Thyroid gland (tissue), 4 donors: ENCODE data around the gene CDHR2. TPM values are rescaled to one million over a fixed set of nuclear protein-coding genes. Genes with fewer than 3 reads are reported as not detected.

ENCODE experiments used
- DNase-seq, 2 donors: peaks; one replicate each; pipeline ENCODE4 v3.0.0-alpha.2; 2019
- H3K27ac ChIP-seq, 3 donors: fragments of 200-600 bp; sonication (generic); 1 replicate in 2 of 3; 2 replicates in 1 of 3; pipeline ENCODE4 v1.5.1; 2016 to 2019; ENCODE audit warnings: mild to moderate bottlenecking in 1 of 3, moderate library complexity in 1 of 3
- H3K27me3 ChIP-seq: fragments of 200-600 bp; sonication (generic); one replicate; pipeline ENCODE4 v1.5.1; 2019
- H3K36me3 ChIP-seq, 2 donors: fragments of 200-600 bp; sonication (generic); one replicate each; pipeline ENCODE4 v1.5.1; 2016 to 2019
- H3K4me1 ChIP-seq, 2 donors: fragments of 200-600 bp; sonication (generic); one replicate each; pipeline ENCODE4 v1.5.1; 2017 to 2019
- H3K4me3 ChIP-seq, 3 donors: fragments of 200-600 bp; sonication (generic); replicated peaks in 1 of 3; 1 replicate in 2 of 3; 2 replicates in 1 of 3; pipeline ENCODE4 v1.5.1; 2016; ENCODE audit warnings: mild to moderate bottlenecking in 1 of 3
- H3K9me3 ChIP-seq: fragments of 200-600 bp; sonication (generic); one replicate; pipeline ENCODE4 v1.5.1; 2017
- POLR2A ChIP-seq, 2 donors: fragments of 450-650 bp; IDR thresholded peaks; one replicate each; pipeline ENCODE4 v1.6.1; 2017; ENCODE audit warnings: antibody characterized with exemption in 2 of 2, mild to moderate bottlenecking in 2 of 2, moderate library complexity in 1 of 2
- WGBS, 2 donors: methylation state at CpG; one replicate each; pipeline ENCODE4 v1.1.5; 2017; 5-methylcytosine and 5-hydroxymethylcytosine counted together
- intact Hi-C: fragments of 100-400 bp; cut with DNase I; formaldehyde crosslinking; loops from one replicate; pipeline ENCODE4 v1.15.1; 2023
- total RNA-seq, 4 donors: library from RNA; depleted of rRNA; stranded (reverse); fragments of >200 nt; gene quantifications; one replicate each; pipeline ENCODE4 v1.2.3, GENCODE V29; 2016
- TF ChIP-seq, protein P1 (sequence below), 6 experiments: fragments of 200-600 bp in 3 of 6; fragments of 450-650 bp in 3 of 6; sonication (generic) in 3 of 6; IDR thresholded peaks; one replicate each; pipeline ENCODE4 v1.5.1; 2016 to 2019; ENCODE audit warnings: antibody characterized with exemption in 6 of 6, mild to moderate bottlenecking in 2 of 6, inconsistent platforms in 1 of 6, moderate library complexity in 1 of 6

CDHR2 gene
- total RNA-seq, 4 donors from 2014 or later = 0.11 TPM; not detected in 3

DNA sequence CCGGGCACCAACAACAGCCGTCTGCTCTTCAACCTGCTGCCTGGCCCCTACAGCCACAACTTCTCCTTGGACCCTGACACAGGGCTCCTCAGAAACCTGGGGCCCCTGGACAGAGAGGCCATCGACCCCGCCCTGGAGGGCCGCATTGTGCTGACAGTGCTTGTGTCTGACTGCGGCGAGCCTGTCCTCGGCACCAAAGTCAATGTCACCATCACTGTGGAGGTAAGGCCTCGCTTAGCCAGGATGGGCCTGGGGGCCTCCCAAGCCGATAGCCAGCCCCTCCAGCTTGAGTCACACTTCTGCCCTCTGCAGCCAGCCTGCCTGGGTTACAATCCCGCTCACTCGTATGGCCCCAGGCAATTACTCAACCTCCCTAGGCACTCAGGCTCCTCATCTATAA, 32.2 kb downstream of the CDHR2 start:
- no peaks in the 10 kb centered on the region for H3K36me3 ChIP-seq
- H3K9me3 ChIP-seq = no peaks in the 10 kb centered on the region
- no peaks in the 10 kb centered on the region for H3K27me3 ChIP-seq
- 89 to 92% methylated on average over 11 to 12 of the region's 12 CpGs for WGBS, 2 donors
- TF ChIP-seq POLR2A (IDR thresholded peaks at IDR 0.05) = no peak
- TF ChIP-seq, protein P1, sequence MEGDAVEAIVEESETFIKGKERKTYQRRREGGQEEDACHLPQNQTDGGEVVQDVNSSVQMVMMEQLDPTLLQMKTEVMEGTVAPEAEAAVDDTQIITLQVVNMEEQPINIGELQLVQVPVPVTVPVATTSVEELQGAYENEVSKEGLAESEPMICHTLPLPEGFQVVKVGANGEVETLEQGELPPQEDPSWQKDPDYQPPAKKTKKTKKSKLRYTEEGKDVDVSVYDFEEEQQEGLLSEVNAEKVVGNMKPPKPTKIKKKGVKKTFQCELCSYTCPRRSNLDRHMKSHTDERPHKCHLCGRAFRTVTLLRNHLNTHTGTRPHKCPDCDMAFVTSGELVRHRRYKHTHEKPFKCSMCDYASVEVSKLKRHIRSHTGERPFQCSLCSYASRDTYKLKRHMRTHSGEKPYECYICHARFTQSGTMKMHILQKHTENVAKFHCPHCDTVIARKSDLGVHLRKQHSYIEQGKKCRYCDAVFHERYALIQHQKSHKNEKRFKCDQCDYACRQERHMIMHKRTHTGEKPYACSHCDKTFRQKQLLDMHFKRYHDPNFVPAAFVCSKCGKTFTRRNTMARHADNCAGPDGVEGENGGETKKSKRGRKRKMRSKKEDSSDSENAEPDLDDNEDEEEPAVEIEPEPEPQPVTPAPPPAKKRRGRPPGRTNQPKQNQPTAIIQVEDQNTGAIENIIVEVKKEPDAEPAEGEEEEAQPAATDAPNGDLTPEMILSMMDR (IDR thresholded peaks at IDR 0.05) = no peak
- intact Hi-C loops = no loop called here
- H3K4me3 ChIP-seq = no peak overlapping the region
- no peak overlapping the region for H3K27ac ChIP-seq
- H3K4me1 ChIP-seq = no peaks in the 10 kb centered on the region
- no peak for DNase-seq

- intact Hi-C loops = no loop called here
- H3K36me3 ChIP-seq = no peaks in the 10 kb centered on the region
- no peak for TF ChIP-seq POLR2A (IDR thresholded peaks at IDR 0.05)
- TF ChIP-seq, protein P1 (IDR thresholded peaks at IDR 0.05) = no peak
- H3K27me3 ChIP-seq = no peaks in the 10 kb centered on the region
- 83 to 87% methylated on average over 4 of the region's 4 CpGs for WGBS, 2 donors
- no peak overlapping the region for H3K4me3 ChIP-seq
- no peaks in the 10 kb centered on the region for H3K4me1 ChIP-seq
- no peak for DNase-seq
- no peak overlapping the region for H3K27ac ChIP-seq
- no peaks in the 10 kb centered on the region for H3K9me3 ChIP-seq
These were observed 33.9 kb downstream of the CDHR2 start for GRCh38 chr5:176583076-176583475.

- no peak for DNase-seq
- WGBS, 2 donors = 80 to 89% methylated on average over 7 of the region's 7 CpGs
- intact Hi-C loops = no loop called here
- no peak for TF ChIP-seq POLR2A (IDR thresholded peaks at IDR 0.05)
- TF ChIP-seq, protein P1 (IDR thresholded peaks at IDR 0.05) = no peak
- H3K4me3 ChIP-seq = no peak overlapping the region
- H3K4me1 ChIP-seq = no peaks in the 10 kb centered on the region
- H3K9me3 ChIP-seq = no peaks in the 10 kb centered on the region
- H3K27me3 ChIP-seq = no peaks in the 10 kb centered on the region
- H3K27ac ChIP-seq = no peak overlapping the region
- no peaks in the 10 kb centered on the region for H3K36me3 ChIP-seq
These were observed 38.3 kb downstream of the CDHR2 start for GRCh38 chr5:176587398-176587797.

DNA sequence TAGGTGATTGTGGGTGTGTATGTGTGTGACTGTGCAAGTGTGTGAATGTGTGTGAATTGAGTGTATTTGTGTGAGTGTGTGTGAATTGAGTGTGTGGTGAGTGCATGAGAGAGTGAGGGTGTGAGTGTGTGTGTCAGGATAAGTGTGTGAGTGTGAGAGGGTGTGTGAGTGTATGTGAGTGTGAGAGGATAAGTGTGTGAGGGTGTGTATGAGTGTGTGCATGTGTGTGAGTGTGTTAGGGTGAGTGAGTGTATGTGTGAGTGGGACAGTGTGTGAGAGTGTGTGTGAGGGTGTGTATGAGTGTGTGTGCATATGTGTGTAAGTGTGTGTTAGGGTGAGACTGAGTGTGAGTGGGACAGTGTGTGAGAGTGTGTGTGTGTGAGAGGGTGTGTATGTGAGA, 39.2 kb downstream of the CDHR2 start:
- intact Hi-C loops = no loop called here
- no peak for TF ChIP-seq POLR2A (IDR thresholded peaks at IDR 0.05)
- TF ChIP-seq, protein P1 (IDR thresholded peaks at IDR 0.05) = no peak
- no peaks in the 10 kb centered on the region for H3K27me3 ChIP-seq
- no peaks in the 10 kb centered on the region for H3K9me3 ChIP-seq
- no peak overlapping the region for H3K4me3 ChIP-seq
- H3K4me1 ChIP-seq = no peaks in the 10 kb centered on the region
- no peaks in the 10 kb centered on the region for H3K36me3 ChIP-seq
- no peak for DNase-seq
- H3K27ac ChIP-seq = no peak overlapping the region

- no peaks in the 10 kb centered on the region for H3K36me3 ChIP-seq
- intact Hi-C loops = no loop called here
- 86 to 87% methylated on average over 26 to 30 of the region's 31 CpGs for WGBS, 2 donors
- no peak overlapping the region for H3K4me3 ChIP-seq
- DNase-seq = no peak
- no peak for TF ChIP-seq POLR2A (IDR thresholded peaks at IDR 0.05)
- TF ChIP-seq, protein P1 (IDR thresholded peaks at IDR 0.05) = no peak
- no peaks in the 10 kb centered on the region for H3K27me3 ChIP-seq
- no peak overlapping the region for H3K27ac ChIP-seq
- no peaks in the 10 kb centered on the region for H3K9me3 ChIP-seq
- no peaks in the 10 kb centered on the region for H3K4me1 ChIP-seq
These were observed 40.1 kb downstream of the CDHR2 start for GRCh38 chr5:176589039-176589769.
